HG02938 (cell line): ENCODE measurements around the gene SURF6.
"Not testable (repeated sequence)": the region's sequence is repeated elsewhere in the genome, so short reads cannot be mapped to it uniquely, and the experiment has no call there.

Source experiments
- ATAC-seq: cut with Tn5 transposase; IDR thresholded peaks from one replicate; pipeline ENCODE4 v1.9.1; 2021; ENCODE audit warnings: mild to moderate bottlenecking, moderate library complexity; ENCODE audit not compliant: unreplicated experiment

The SURF6 gene

DNA sequence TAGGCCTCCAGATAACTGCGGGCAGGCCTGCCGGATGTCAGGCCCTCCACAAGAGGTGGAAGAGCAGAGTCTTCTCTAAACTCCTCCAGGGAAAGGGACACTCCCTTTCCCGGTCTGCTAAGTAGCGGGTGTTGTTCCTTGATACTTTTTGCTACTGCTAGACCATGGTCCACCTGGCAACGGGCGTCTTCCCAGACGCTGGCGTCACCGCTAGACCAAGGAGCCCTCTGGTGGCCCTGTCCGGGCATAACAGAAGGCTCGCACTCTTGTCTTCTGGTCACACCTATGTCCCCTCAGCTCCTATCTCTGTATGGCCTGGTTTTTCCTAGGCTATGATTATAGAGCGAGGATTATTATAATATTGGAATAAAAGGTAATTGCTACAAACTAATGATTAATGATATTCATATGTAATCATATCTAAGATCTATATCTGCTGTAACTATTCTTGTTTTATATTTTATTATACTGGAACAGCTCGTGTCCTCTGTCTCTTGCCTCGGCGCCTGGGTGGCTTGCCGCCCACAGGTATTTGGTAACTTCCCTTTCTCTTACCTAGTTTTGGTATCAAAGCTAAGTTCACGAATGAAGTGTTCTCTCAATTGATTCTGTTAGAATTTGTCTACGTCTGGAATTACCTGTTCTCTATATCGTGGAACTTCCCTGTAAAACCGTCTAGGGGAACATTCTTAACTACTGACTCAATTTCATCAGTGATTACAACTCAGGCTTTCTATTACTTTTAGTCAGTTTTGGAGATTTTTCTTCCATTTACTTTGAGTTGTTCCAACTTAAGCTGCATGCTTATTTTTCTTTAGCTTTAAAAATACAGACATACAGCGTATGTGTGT lies 6.5 kb downstream of the SURF6 start:
- not testable (repeated sequence) for ATAC-seq

DNA sequence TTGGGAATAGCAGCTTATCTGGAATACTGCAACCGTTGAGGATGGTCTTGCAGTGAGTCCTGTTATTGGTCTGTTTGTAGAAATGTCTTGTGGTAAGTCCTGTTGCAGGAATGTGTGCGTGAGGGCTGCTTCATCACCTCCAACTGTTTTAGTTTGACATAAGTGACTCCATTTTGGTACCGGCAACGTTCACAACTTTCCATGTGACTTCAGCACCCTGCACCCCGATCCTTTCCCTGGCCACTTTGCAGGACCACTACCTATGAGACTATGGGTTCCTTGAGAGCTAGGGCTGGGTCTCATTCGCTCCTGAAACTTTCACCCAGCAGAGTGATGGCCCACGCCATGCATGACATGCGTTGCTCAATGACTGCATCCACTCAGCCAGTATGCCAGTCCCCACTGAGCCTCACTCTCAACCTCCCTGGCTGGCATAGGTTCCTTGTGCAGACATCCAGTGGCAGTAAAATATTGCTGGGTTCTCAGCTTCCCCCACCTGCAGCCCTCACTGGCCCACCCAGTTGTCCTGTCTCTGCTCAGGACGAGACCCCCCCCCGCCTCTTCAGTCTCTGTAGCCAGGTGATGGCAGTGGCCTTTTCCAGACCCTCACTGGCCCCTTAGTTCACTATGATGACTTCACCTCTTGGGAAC lies 8.0 kb downstream of the SURF6 start:
- no peak for ATAC-seq

DNA sequence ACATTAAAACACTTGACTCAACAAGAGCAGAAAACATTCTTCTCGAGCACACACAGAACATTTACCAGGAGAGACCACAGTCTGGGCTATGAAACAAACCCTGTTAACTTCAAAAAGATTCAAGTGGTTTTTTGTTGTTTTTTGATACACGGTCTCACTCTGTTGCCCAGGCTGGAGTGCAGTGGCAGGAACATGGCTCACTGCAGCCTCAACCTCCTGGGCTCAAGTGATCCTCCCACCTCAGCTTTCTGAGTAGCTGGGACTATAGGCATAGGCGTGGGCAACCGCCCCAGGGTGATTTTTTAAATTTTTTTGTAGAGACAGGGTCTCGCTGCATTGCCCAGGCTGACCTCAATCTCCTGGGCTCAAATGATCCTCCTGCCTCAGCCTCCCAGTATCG lies 9.0 kb downstream of the SURF6 start:
- ATAC-seq: not testable (repeated sequence)

DNA sequence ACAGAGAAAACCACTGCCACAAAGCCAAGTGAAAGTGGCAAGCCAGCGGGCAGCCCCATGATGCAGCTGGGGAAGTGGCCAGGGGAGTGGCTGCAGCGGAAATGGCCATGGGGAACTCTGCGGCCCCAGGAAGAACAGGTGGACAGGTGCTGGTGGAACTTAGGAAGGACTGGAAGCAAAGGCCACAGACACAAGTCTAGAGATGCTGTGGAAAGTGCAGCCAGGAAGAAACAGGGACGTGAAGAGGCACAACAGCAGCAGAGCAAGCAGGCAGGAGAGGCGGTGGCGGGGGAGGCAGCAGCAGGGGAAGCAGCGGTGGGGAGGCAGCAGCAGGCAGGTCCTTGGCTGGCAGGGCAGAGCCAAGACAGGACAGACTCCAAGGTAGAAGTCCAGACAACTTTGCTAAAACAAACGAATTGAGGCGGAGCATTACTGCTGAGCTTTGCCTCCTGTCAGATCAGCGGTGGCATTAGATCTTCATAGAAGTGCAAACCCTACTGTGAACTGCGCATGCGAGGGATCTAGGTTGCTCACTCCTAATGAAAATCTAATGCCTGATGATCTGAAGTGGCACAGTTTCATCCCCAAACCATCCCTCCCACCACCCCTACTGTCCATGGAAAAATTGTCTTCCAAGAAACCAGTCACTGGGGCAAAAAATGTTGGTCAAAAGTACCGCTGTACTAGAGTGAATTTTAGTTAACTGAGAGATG lies 11.8 kb downstream of the SURF6 start:
- ATAC-seq: no peak

DNA sequence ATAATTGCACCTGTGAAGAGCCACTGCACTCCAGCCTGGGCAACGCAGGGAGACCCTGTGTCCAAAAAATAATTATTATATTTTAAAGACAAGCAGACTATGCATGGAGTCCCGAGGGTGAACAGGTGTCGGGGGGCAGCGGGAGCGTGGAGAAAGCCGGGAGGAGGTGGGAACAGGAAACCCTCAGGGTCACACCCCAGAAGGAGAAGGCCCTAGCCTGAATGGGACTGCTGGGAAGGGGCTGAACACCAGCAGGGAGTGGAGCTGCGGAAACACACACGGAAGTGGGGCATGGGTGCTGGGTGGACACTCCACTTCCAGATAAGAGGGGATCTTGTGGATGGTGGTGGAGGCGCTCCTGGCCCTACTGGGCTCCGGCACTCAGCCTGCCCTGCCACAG lies 12.8 kb downstream of the SURF6 start:
- no peak for ATAC-seq

DNA sequence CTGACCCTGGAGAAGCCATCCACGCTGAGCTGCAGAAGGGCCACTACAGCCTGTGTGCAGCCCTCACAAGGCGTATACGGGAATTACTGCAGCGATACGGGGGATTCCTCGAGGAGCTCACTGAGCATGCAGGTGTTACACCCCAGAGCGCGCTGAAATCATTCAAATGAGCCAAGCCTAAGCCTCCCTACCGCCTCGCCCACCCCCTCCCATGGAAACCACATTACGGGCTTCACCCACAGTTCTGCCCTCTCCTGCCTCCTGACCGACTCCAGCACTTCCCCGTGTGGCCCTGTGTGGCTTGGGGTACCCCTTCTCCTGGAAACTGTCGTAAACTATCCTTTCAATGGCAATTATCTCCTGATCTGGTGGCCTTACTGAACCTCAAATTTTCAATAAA lies 13.3 kb downstream of the SURF6 start:
- no peak for ATAC-seq

DNA sequence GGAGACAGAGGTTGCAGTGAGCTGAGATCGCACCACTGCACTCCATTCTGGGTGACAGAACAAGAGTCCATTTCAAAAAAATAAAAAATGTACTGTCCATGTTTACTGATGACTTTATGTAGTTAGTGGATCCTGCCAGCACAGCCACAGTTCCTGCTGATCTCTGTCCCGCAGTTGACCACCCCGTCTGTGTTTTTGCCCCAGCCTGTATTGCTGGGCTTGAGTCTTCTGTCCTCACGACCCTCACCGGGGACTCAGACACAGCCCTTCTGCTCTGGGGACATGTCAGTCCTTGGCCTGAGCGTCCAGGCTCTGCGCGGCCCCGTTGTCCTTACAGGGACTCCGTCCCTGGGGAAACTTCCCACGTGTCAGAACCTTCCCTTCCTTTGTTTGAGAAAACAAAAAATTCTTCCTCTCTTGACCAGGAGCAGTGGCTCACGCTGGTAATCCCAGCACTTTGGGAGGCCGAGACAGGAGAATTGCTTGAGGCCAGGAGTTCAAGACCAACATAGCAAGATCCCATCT lies 14.5 kb downstream of the SURF6 start:
- ATAC-seq: no peak

DNA sequence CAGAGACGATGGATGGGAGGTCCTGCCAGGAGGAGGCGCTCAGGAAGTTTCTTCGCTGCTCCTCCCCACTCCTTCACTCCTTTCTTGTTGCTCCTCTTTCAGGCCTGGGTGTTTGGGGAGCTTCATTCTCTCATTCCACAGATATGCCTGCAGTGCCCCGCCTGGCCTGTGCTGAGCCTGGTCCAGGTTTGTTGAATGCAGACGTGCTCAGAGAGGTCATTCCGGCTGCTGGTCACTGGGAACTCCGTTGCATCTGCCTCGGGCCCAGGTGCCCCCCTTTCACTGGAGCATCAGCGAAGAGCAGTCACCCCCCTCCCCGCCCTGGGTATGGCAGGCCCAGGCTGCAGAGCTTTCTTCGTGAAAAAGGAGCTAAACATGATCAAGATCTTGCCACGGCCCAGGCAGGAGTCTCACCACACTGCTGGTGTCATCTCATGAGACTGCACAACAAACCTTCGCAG lies 15.5 kb downstream of the SURF6 start:
- ATAC-seq: no peak

DNA sequence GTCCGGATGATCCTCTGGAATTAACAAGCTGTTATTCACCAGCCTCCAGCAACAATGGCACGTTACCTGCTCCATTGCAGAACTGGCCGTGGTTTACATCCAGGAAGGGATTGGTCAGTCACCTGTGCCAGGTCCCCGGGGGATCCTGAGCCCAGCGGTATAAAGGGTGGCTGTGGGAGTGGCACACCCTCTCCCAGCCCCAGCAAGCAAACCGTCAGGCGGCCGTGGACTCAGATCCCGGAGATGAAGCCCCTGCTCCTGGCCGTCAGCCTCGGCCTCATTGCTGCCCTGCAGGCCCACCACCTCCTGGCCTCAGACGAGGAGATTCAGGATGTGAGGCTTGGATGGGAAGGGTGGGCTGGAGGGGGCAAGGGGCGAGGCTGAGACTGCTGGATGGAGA lies 18.4 kb downstream of the SURF6 start:
- ATAC-seq: not testable (repeated sequence)

DNA sequence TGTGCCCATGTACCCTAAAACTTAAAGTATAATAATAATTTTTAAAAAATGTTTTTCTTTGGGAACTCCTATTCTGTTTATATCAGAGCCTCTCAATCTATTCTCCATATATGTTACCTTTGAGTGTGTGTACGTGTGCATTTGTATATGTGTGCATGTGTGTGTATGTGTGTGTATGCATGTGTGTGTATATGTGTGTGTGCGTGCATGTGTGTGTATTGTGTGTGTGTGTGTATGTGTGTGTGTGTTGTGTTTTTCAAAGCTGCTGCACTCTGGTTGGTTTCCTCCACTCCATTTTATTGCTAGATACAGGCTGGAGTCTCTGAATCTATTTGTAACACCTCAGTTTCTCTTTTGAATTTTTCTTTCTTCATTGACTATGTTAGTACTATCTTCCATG lies 20.0 kb downstream of the SURF6 start:
- ATAC-seq: no peak

DNA sequence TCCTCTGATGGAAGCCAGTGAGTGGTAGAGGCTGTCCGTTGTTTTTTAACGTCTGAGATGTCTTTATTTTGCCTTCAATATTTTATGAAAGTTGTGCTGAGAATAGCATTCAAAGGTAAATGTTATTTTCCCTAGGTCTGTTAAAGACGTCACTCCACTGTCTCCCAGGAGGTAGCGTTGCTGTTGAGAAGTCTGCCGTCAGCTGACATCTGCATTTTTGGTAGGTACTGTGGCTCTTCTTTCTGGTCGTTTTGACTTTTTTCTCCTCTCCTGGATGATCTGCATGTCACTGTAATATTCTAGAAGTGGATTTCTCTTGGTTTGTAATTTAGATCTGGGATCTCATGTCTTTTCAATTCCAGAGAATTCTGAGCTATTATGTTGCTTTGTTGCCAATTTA lies 26.4 kb downstream of the SURF6 start:
- no peak for ATAC-seq

DNA sequence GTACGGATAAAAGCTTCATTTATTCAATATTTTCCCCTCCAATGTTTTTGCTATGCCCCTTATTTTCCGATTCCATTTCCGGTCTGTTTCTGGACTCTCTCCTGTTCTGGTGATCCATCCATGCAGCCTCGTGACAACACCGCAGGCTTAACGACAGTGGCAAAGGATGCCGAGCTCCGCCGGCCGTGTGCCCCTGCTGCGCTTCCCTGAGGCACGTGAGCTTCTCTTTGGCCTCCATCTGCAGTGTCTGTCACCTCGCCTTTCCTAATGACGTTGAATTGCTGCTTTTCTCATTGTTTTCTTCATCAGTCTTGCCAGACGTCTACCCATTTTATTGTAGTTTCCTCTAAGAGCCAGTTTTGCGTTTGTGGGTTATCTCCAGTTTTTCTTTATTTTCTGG lies 28.7 kb downstream of the SURF6 start:
- no peak for ATAC-seq

DNA sequence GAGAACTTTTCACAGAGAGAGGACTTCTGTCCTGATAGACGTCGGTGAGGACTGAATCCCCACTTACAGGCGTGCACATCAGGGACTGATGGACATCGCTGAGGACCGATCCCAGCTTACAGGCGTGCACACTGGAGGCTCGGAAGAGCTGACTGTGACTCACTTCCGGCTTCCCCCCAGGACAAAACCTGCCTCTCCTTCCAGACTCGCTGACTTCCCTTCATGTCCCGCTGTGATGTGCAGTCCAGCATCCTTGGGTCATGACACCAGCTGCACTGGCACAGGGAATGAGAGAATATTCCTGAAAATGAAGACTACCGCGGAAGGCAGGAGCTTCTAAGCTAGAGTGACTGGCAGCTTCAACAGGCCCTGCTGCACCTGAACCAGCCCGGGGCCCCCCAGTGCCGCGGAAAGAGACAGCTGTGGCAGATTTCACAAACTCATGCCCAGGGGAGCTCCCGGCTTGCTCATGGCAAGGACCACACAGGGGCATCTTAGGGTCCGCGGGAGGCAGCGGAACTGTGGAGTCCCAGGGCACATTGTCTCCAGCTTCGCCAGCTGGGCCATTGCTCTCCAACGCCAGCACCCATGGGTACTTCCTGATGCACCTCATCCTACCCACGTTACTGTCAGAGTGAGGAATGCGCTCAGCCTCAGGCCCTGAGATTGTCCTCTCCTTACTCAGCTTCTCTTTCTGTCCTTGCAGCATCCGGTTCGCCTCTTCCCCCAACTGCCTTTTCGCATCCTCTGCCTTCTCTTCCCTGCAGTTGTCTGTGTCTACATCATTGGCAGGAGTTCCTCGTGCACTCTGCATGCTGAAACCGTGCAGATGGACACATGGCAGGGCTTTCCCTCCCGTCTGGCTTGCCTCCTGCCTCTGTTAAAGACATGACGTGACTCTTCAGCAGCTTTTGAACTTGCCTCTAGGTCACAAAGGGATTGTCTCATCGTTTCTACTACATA lies 29.5 kb downstream of the SURF6 start:
- no peak for ATAC-seq

DNA sequence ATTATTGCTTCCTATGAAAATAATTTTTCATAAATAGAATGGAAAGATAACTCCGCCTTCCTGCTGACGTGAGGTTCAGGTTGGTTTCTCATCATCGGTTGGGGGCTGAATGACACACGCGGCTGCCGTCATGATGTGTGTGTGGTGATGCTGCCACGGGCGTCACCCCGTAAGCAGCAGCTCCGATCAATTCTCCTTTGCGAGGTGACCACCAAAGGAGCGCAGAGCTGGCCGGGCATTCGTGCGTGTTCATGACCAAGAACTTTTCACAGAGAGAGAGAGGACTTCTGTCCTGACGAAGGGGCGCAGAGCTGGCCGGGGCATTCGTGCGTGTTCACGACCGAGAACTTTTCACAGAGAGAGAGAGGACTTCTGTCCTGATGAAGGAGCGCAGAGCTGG lies 30.3 kb downstream of the SURF6 start:
- no peak for ATAC-seq

DNA sequence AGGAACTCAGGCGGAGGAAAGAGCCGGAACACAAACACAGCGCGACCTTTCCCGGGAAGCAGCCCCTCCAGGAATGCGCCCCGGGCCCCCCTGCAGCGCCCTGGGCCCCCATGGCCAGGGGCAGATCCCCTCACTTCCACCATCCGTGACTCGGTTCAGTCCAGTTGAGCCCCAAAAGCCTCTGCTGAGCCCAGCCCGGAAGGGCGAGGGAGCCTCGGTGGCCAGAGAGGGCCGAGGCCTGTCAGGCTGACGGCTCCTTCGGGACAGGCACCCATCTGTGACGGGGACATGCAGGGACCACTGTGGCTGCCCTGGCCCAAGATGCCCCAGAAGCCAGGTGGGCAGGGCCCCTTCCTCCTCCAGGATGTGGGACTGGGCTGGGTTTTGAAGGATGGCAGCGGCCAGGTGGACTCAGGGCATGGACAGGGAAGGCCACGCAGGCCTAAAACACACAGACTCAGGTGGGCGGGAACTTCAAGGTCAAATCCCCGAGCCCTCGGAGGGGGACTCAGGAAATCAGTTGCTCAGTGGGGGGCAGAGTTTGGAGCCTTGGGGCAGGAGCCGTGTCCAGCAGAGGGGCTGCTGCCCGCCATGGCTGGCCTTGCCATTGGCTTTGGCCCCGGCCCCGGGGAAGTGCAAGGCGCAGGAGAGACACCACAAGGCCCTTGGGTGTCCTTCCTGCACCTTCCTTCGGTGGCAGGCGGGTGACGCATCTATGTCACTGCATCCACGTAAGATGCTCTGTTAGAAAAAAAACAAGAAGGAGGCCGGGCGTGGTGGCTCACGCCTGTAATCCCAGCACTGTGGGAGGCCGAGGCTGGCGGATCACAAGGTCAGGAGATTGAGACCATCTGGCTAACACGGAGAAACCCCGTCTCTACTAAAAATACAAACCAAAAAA lies 31.3 kb downstream of the SURF6 start:
- no peak for ATAC-seq

DNA sequence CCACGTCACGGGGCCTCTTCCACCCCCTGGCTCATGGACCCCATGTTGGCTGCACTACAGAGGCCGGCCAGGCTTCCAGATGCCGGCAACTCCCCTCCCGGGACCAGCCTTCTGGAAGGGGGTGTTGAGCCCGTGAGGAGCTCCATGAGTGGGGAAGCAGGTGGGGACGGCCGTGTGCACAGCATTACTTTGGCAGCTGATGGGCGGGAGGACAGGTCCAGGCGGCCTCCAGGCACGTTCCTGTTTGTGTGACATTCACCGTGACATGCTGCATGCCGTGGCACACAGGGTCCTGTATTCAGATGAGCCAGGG lies 31.9 kb downstream of the SURF6 start:
- ATAC-seq: no peak

DNA sequence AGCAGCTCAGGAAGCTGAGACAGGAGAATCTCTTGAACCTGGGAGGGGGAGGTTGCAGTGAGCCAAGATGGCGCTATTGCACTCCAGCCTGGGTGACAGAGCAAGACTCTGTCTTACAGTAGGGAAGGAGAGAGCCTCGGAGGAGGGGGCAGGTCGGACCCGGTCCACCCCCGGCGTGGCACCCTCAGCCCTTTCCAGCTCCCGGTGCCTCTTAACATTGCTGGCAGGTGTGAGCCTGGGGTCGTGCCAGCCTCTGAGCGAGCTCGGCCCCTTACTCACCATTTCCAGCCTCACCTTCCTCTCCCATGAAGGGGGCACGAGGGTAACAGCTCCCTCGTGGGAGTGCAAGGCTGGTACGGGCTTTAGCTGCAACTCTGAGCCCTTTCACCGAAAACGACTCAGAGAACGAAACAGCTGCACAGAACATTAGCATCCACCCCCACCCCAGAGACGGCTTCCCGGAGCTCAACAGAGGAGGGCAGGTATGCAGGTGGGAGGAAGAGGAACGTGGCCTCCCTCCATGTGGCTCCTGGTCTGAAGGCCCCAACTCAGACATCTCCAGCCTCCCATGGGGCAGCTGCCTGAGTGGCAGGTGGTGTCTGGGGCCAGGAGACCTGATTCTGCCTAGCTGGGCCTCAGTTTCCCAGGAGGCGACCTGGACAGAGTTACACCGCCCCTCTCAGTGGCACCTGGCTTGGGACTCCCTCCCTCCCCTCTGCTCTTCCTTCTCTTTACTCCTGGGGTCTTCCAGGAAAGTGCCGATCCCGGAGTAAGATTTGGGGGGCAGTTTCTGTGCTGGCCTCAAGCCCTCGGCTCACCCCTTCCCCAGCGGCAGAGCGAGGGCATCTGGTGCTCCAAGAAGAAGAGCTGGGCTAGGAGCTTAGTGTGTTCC lies 32.5 kb downstream of the SURF6 start:
- no peak for ATAC-seq
